ENCODE data around the gene TGIF1.
A peak's percentile ranks its signal among the peaks of the same experiment; 100 is the strongest.
"Not testable (repeated sequence)": the region's sequence is repeated elsewhere in the genome, so short reads cannot be mapped to it uniquely, and the experiment has no call there.

The TGIF1 gene

DNA sequence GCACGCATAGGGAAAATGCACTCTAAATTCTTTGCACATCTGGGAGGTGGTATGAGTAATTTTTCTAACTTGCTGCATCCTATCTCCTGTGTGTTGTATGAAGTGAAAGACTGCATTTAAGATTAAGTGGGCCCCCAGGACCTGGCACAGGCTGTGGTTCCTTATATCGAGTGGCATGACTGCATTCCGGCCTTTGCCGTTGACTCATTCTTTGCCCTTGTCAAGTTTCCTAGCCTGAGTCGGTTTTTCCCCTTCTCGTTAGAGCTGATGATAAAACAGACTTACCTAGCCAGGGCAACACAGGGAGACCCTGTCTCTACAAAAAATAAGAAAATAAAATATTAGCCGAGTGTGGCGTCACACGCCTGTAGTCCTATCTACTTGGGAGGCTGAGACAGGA, 37.4 kb upstream of the TGIF1 start:
- not testable (repeated sequence) for H3K27me3 ChIP-seq (ENCODE audit: low read depth, low read length); H3K4me1 ChIP-seq (ENCODE audit: control insufficient read depth in 1 of 2, insufficient read depth in 2 of 2, low read length in 2 of 2); H3K36me3 ChIP-seq (ENCODE audit: control insufficient read depth in 1 of 2, insufficient read depth in 2 of 2, low read length in 2 of 2); H3K9me3 ChIP-seq (ENCODE audit: control insufficient read depth in 1 of 2, low read length in 2 of 2); H3K27ac ChIP-seq (ENCODE audit: low read length)
- H3K4me3 ChIP-seq (ENCODE audit: low read depth in 1 of 2, low read length in 2 of 2) = peak overlapping the region; percentile 48 to 58

DNA sequence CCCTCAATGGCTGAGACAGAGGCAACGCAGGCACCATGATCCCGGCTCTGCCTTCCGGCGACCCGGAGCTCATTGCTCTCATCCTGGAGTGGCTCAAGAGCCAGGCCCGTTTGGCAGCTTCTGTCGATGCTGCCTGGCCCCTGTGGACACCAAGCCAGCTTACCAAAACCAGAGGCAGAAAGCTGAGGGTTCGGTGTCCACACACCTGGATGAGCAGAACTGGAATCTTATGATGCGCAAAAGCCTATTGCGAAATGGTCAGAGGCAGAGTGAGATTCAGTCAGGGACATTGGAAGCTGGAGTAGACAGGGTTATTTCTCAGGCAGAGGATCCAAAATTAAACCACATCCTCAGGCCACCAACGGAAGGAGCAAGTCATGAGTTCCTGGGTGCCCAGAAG, 34.9 kb upstream of the TGIF1 start:
- Histone ChIP-seq H3K9me3 (ENCODE audit: control insufficient read depth in 1 of 2, low read length in 2 of 2) (no peaks in the 10 kb centered on the region), H3K4me3 (ENCODE audit: low read depth in 1 of 2, low read length in 2 of 2) (no peak overlapping the region), H3K4me1 (ENCODE audit: control insufficient read depth in 1 of 2, insufficient read depth in 2 of 2, low read length in 2 of 2) (no peaks in the 10 kb centered on the region), H3K27ac (ENCODE audit: low read length) (no peak overlapping the region), H3K36me3 (ENCODE audit: control insufficient read depth in 1 of 2, insufficient read depth in 2 of 2, low read length in 2 of 2) (no peaks in the 10 kb centered on the region), H3K27me3 (ENCODE audit: low read depth, low read length) (no peaks in the 10 kb centered on the region)

DNA sequence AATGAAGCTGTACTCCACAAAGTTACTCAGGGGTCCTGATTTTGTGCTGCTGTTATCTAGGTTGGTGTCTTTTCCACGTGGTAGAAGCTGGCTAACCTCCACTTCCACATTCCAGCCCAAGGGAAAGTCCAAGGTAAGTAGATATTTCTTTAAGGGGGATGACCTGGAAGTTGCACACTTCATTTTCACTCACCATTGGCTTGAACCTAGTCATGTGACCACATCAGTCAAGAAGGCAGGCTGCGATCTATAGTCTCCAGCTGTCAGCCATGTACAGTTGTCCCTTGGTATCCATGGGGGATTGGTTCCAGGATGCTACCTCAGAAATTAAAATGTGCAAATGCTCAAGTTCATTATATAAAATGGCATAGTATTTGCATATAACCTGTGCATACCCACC, 31.9 kb upstream of the TGIF1 start:
- Histone ChIP-seq H3K27ac (ENCODE audit: low read length) (no peak overlapping the region), H3K27me3 (ENCODE audit: low read depth, low read length) (no peaks in the 10 kb centered on the region), H3K36me3 (ENCODE audit: control insufficient read depth in 1 of 2, insufficient read depth in 2 of 2, low read length in 2 of 2) (no peaks in the 10 kb centered on the region), H3K4me1 (ENCODE audit: control insufficient read depth in 1 of 2, insufficient read depth in 2 of 2, low read length in 2 of 2) (no peaks in the 10 kb centered on the region), H3K9me3 (ENCODE audit: control insufficient read depth in 1 of 2, low read length in 2 of 2) (no peaks in the 10 kb centered on the region), H3K4me3 (ENCODE audit: low read depth in 1 of 2, low read length in 2 of 2) (no peak overlapping the region)

DNA sequence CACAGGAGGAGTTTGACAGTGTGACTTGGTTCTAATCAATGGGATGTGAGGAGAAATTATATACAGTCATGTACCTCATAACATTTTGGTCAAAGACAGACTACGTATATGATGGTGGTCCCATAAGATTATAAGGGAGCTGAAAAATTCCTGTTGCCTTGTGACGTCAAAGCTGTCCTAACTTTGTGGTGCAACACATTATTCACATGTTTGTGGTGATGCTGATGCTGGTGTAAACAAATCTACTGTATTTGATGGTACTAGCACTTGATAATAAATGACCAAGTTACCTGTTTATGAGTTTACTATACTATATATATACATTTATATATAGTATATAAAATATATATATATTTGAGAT, 29.1 kb upstream of the TGIF1 start:
- H3K27me3 ChIP-seq (ENCODE audit: low read depth, low read length) = no peaks in the 10 kb centered on the region

DNA sequence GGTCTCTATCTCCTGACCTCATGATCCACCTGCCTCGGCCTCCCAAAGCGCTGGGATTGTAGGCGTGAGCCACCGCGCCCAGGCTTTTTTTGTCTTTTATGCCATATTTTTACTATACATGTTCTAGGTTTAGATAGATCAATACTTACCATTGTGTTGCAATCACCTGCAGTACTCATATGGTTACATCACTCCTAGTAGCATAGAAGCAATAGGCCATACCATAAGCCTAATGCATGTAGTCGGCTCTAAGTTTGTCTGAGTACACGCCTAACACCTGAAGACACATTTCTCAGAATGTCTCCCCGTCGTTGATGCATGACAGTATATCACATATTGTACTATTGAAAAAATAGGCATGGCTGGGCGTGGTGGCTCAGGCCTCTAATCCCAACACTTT, 27.1 kb upstream of the TGIF1 start:
- Histone ChIP-seq H3K9me3 (ENCODE audit: control insufficient read depth in 1 of 2, low read length in 2 of 2) (no peaks in the 10 kb centered on the region), H3K4me1 (ENCODE audit: control insufficient read depth in 1 of 2, insufficient read depth in 2 of 2, low read length in 2 of 2) (no peaks in the 10 kb centered on the region), H3K4me3 (ENCODE audit: low read depth in 1 of 2, low read length in 2 of 2) (no peak overlapping the region), H3K27ac (ENCODE audit: low read length) (no peak overlapping the region), H3K36me3 (ENCODE audit: control insufficient read depth in 1 of 2, insufficient read depth in 2 of 2, low read length in 2 of 2) (no peaks in the 10 kb centered on the region), H3K27me3 (ENCODE audit: low read depth, low read length) (no peaks in the 10 kb centered on the region)

More for the DNA sequence above, 29.1 kb upstream of the TGIF1 start:
- Histone ChIP-seq H3K36me3 (ENCODE audit: control insufficient read depth in 1 of 2, insufficient read depth in 2 of 2, low read length in 2 of 2) (no peaks in the 10 kb centered on the region), H3K4me3 (ENCODE audit: low read depth in 1 of 2, low read length in 2 of 2) (no peak overlapping the region), H3K27ac (ENCODE audit: low read length) (no peak overlapping the region), H3K9me3 (ENCODE audit: control insufficient read depth in 1 of 2, low read length in 2 of 2) (no peaks in the 10 kb centered on the region), H3K4me1 (ENCODE audit: control insufficient read depth in 1 of 2, insufficient read depth in 2 of 2, low read length in 2 of 2) (no peaks in the 10 kb centered on the region)

DNA sequence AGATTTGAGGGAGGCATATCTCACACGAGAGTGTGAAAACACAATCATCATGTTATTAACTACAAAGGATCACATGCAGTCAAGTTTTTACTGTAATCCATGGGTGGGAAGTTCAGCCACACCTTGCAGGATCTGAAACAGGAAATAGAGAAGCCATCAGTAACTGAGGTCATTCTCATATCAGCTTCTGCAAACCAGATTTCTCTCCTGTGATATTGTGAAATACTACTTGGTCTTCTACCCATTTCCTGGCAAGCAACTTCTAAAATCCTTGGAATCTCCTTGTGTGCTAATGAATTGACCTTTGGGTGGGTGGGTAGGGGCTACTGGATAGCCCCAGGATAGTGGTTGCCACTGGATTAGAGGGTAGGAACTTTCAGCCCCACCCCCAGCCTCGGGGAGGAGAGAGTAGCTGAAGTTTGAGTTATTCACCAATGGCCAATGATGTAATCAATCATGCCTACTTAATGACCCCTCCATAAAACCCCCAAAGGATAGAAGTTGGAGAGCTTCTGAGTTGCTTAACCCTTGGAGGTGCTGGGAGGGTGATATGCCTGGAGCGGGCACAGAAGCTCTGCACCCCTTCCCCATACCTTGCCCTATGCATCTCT, 25.6 kb upstream of the TGIF1 start:
- no peak overlapping the region for H3K4me3 ChIP-seq (ENCODE audit: low read depth in 1 of 2, low read length in 2 of 2)
- no peaks in the 10 kb centered on the region for H3K27me3 ChIP-seq (ENCODE audit: low read depth, low read length)
- H3K27ac ChIP-seq (ENCODE audit: low read length) = no peak overlapping the region

DNA sequence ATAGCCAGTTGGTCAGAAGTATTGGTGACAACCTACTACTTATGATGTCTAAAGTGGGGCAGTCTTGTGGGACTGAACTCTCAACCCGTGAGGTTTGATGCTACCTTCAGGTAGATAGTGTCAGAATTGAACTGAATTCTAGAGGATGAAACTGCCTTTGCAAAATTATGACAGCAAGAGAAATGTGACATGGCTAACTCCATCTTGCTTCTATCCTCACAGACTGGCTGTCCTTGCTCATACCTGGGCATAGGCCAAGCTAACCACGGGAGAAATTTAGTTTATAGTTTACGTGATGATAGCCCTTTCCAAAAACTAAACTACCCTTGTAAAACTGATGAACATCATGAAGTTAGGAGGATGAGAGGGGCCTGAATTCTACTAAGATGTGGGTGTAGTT, 24.9 kb upstream of the TGIF1 start:
- Histone ChIP-seq H3K4me3 (ENCODE audit: low read depth in 1 of 2, low read length in 2 of 2) (no peak overlapping the region), H3K9me3 (ENCODE audit: control insufficient read depth in 1 of 2, low read length in 2 of 2) (no peaks in the 10 kb centered on the region), H3K4me1 (ENCODE audit: control insufficient read depth in 1 of 2, insufficient read depth in 2 of 2, low read length in 2 of 2) (no peaks in the 10 kb centered on the region), H3K27ac (ENCODE audit: low read length) (no peak overlapping the region), H3K27me3 (ENCODE audit: low read depth, low read length) (no peaks in the 10 kb centered on the region), H3K36me3 (ENCODE audit: control insufficient read depth in 1 of 2, insufficient read depth in 2 of 2, low read length in 2 of 2) (no peaks in the 10 kb centered on the region)

More for the DNA sequence above, 25.6 kb upstream of the TGIF1 start:
- no peaks in the 10 kb centered on the region for H3K36me3 ChIP-seq (ENCODE audit: control insufficient read depth in 1 of 2, insufficient read depth in 2 of 2, low read length in 2 of 2)
- H3K9me3 ChIP-seq (ENCODE audit: control insufficient read depth in 1 of 2, low read length in 2 of 2) = no peaks in the 10 kb centered on the region
- H3K4me1 ChIP-seq (ENCODE audit: control insufficient read depth in 1 of 2, insufficient read depth in 2 of 2, low read length in 2 of 2) = no peaks in the 10 kb centered on the region

DNA sequence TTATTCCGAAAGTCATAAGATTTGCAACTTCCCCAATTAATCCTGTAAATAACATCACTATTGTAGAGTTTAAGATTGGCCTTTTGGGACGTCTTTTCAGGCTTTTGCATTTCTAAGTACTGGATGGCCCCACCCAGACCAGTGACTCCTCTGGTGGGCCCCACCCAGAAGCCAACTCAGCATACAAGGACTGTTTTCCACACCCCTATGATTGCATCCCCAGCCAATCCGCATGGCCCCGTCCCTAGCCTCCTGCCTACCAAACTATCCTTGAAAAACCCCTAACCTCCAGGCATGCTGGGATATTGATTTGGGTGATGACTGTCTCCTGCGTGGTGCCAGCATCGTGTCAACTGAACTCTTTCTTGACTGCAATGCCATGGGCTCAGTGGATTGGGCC, 24.5 kb upstream of the TGIF1 start:
- no peak overlapping the region for H3K27ac ChIP-seq (ENCODE audit: low read length)
- no peak overlapping the region for H3K4me3 ChIP-seq (ENCODE audit: low read depth in 1 of 2, low read length in 2 of 2)
- no peaks in the 10 kb centered on the region for H3K9me3 ChIP-seq (ENCODE audit: control insufficient read depth in 1 of 2, low read length in 2 of 2)
- H3K27me3 ChIP-seq (ENCODE audit: low read depth, low read length) = no peaks in the 10 kb centered on the region
- no peaks in the 10 kb centered on the region for H3K36me3 ChIP-seq (ENCODE audit: control insufficient read depth in 1 of 2, insufficient read depth in 2 of 2, low read length in 2 of 2)
- no peaks in the 10 kb centered on the region for H3K4me1 ChIP-seq (ENCODE audit: control insufficient read depth in 1 of 2, insufficient read depth in 2 of 2, low read length in 2 of 2)

DNA sequence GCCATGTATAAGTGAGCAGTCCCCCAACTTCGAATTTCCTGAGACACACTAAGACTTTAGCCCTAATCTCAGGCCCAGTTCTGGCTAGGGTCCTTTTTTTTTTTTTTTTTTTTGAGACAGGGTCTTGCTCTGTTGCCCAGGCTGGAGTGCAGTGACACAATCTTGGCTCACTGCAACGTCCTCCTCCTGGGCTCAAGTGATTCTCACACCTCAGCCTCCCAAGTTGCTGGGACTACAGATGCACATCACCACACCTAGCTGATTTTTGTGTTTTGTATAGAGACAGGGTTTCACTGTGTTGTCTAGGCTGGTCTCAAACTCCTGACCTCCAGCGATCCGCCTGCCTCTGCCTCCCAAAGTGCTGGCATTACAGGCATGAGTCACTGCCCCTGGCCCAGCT, 23.9 kb upstream of the TGIF1 start:
- Histone ChIP-seq H3K27me3 (ENCODE audit: low read depth, low read length) (no peaks in the 10 kb centered on the region), H3K4me1 (ENCODE audit: control insufficient read depth in 1 of 2, insufficient read depth in 2 of 2, low read length in 2 of 2) (no peaks in the 10 kb centered on the region), H3K36me3 (ENCODE audit: control insufficient read depth in 1 of 2, insufficient read depth in 2 of 2, low read length in 2 of 2) (no peaks in the 10 kb centered on the region), H3K4me3 (ENCODE audit: low read depth in 1 of 2, low read length in 2 of 2) (no peak overlapping the region), H3K27ac (ENCODE audit: low read length) (no peak overlapping the region), H3K9me3 (ENCODE audit: control insufficient read depth in 1 of 2, low read length in 2 of 2) (no peaks in the 10 kb centered on the region)

DNA sequence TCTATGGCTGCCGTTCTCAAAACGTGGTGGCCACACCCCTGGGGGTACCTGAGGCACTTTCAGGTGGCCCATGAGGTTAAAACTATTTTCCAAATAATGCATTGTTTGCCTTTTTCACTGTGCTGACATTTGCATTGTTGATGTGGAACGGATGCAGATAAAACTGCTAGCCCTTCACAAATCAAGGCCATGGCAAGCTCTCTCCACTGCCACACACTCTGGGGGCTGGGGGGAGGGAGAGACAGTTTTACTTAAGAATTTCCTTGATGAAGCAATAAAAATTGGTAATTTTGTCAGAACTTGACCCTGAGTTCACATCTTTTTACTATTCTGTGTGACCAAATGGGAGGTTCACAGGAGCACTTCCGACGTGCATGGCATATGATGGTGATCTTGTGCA, 22.0 kb upstream of the TGIF1 start:
- H3K27me3 ChIP-seq (ENCODE audit: low read depth, low read length) = no peaks in the 10 kb centered on the region
- H3K4me1 ChIP-seq (ENCODE audit: control insufficient read depth in 1 of 2, insufficient read depth in 2 of 2, low read length in 2 of 2) = no peaks in the 10 kb centered on the region
- H3K9me3 ChIP-seq (ENCODE audit: control insufficient read depth in 1 of 2, low read length in 2 of 2) = no peaks in the 10 kb centered on the region
- no peak overlapping the region for H3K4me3 ChIP-seq (ENCODE audit: low read depth in 1 of 2, low read length in 2 of 2)
- no peak overlapping the region for H3K27ac ChIP-seq (ENCODE audit: low read length)
- no peaks in the 10 kb centered on the region for H3K36me3 ChIP-seq (ENCODE audit: control insufficient read depth in 1 of 2, insufficient read depth in 2 of 2, low read length in 2 of 2)

DNA sequence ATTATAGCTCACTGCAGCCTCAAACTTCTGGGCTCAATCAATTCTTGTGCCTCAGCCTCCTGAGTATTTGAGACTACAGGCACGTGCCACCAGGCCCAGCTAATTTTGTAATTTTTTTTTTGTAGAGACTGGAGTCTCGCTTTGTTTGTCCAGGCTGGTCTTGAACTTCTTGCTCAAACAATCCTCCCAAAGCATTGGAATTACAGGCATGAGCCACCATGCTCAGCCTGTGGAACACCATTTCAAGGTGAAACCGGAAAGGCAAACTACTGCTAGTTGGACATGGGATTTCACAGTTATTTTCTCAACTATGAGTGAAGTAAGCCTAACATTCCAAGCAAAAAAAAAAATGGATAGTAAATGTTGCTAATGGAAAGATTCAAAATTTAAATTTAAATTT, 20.9 kb upstream of the TGIF1 start:
- H3K36me3 ChIP-seq (ENCODE audit: control insufficient read depth in 1 of 2, insufficient read depth in 2 of 2, low read length in 2 of 2) = no peaks in the 10 kb centered on the region
- no peak overlapping the region for H3K4me3 ChIP-seq (ENCODE audit: low read depth in 1 of 2, low read length in 2 of 2)
- H3K27me3 ChIP-seq (ENCODE audit: low read depth, low read length) = no peaks in the 10 kb centered on the region
- H3K27ac ChIP-seq (ENCODE audit: low read length) = no peak overlapping the region
- no peaks in the 10 kb centered on the region for H3K4me1 ChIP-seq (ENCODE audit: control insufficient read depth in 1 of 2, insufficient read depth in 2 of 2, low read length in 2 of 2)
- no peaks in the 10 kb centered on the region for H3K9me3 ChIP-seq (ENCODE audit: control insufficient read depth in 1 of 2, low read length in 2 of 2)

DNA sequence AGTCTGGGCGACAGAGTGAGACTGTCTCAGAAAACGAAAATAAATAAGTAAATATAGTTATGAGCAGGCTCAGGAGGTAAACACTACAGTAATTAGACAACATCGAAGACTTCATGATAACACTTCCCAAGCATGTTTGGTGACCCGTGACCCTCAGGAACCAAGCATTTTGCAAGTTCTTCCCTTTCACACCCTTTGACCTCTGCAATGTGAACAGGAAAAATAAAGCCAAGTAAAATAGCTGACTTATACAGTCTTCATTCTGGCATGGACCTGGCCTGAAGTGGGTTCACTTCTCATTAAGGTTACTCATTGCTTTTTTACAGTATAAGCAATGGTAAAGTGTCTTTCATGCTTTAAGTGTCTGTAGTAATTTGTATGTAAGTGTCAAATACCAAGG, 15.3 kb upstream of the TGIF1 start:
- no peaks in the 10 kb centered on the region for H3K36me3 ChIP-seq (ENCODE audit: control insufficient read depth in 1 of 2, insufficient read depth in 2 of 2, low read length in 2 of 2)
- H3K9me3 ChIP-seq (ENCODE audit: control insufficient read depth in 1 of 2, low read length in 2 of 2) = no peaks in the 10 kb centered on the region
- no peaks in the 10 kb centered on the region for H3K4me1 ChIP-seq (ENCODE audit: control insufficient read depth in 1 of 2, insufficient read depth in 2 of 2, low read length in 2 of 2)
- H3K27me3 ChIP-seq (ENCODE audit: low read depth, low read length) = no peaks in the 10 kb centered on the region
- no peak overlapping the region for H3K27ac ChIP-seq (ENCODE audit: low read length)
- no peak overlapping the region for H3K4me3 ChIP-seq (ENCODE audit: low read depth in 1 of 2, low read length in 2 of 2)
